CD4-positive, alpha-beta T cell treated with Interleukin-6 at 100 ng/mL for 8 hours (primary cell): Measurements from ENCODE around the gene SYT17.

Source experiments
- DNase-seq: peaks from one replicate; pipeline ENCODE4 v3.0.0-alpha.2; 2020; ENCODE audit warnings: mixed read lengths, low spot score

Gene SYT17

DNA sequence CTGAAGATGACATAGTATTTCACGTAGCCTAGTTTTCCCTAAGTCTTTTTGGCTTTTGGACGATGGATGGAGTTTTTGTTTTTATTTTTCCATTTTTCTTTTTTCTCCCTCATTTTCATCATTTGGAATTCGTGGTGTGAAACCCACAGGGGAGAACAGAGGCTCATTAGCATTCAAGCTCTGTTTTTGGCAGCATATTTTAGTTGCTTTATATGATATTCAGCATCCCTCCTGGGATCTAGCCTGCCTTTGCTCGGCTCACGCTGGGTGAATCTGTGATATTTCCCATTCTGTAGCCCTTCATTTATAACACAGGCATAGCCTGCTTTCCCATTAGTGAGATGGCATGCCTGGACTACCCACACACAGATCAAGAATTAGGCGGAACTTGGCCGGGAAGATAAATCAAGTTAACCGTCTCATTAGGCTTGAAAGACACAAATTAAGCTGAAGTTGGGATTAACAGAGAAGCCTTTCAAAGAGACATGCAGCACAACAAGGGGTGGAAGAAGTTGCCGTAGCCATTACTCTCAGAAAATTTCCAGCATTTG, 97.4 kb downstream of the SYT17 start:
- DNase-seq: no peak

DNA sequence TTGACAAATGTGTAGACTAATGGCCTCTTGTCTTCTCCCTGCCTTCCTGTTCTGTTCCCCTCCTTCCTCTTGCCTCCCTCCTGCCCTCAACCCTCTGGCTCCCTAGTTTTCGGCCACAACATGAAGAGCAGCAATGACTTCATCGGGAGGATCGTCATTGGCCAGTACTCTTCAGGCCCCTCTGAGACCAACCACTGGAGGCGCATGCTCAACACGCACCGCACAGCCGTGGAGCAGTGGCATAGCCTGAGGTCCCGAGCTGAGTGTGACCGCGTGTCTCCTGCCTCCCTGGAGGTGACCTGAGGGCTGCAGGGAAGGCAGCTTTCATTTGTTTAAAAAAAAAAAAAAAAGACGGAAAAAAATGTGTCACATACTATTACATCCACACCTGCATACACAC, 98.7 kb downstream of the SYT17 start:
- no peak for DNase-seq

DNA sequence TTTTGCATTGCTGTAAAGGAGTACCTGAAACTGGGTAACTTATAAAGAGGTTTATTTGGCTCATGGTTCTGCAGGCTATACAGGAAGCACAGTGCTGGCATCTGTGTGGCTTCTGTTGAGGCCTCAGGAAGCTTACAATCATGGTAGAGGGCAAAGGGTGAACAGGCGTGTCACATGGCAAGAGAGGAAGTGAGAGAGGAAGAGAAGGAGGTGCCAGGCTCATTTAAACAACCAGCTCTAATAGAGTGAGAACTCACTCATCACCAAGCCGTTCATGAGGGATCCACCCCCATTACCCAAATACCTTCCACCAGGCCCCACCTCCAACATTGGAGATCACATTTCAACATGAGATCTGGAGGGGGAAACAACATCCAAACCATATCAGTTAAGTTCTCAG, 101.1 kb downstream of the SYT17 start:
- DNase-seq: no peak

DNA sequence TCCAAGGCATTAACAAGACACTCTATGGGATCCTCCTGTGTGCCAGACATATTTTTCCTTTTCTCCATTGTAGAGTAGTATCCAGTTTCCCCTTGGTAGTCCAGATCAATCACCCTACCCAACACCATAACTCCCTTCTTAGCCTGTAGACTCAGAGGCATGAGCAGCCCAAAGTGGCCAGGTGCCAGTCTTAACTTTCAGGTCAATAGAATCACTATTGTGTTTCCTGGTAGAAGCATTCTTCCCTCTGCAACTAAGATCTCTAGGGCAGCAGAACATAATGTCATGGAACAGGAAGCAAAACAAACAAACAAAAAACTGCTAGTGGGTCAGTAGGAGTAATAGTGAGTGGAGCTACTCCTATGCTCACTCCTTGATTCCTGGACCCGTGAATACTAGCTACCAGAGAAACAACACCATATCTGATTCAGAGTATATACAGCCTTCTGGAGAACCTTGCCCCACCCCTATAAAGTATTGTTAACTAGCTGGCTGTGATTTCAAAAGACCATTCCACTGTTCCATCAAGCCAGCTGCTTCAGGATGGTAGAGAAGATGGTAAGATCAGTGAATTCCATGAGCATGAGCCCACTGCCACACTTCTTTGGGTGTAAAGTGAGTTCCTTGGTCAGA, 106.2 kb downstream of the SYT17 start:
- no peak for DNase-seq

DNA sequence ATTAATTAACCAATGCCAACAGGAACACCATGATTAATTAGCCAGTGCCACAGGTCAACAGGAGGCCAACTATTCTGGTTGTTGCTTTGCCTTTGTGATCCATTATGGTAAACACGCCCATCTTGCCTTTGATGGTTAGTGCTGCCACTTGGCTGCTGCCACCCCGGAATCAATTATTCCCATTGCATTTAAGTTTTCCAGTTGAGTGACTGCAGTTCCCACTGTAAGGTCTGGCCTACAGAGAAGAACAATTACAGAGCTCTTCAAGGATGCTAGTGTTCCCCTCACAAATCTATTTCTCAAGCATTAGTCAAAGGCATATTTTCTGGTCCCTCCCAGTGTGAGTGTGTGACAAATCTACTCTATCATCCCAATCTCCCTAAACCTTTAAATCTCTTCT, 110.4 kb downstream of the SYT17 start:
- DNase-seq: no peak

DNA sequence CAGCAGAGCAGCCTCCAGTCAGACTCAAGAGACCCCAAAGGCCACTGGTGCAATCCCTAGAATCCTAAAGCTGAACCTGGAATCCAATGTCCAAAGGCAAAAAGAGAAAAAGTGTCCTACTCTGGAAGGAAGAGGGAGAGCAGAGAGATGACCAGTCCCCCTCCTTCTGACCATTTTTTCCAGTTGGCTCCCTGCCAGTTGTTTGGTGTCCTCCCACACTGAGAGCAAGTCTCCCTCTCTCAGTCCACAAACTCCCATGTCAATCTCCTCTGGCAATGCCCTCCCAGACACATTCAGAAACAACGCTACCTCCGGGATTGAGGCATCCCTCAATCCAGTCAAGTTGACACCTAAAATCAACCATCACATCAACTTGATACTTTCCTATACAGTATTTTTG, 113.2 kb downstream of the SYT17 start:
- DNase-seq: no peak

DNA sequence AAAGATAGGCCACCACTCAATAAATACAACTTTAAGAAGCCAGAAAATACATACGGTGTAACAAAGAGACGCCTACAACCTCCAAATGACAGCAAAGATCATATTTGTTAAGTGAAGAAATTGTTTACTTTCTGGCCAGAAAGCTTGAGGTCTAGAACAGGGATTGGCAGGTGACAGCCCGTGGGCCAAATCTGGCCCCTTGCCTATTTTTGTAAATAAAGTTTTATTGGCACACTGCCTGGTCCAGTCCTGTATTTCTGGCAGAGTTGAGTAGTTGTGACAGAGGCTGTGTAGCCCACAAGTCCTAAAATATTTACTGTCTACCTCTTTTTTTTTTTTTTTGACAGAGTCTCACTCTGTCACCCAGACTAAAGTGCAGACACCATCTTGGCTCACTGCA, 114.1 kb downstream of the SYT17 start:
- DNase-seq: no peak

DNA sequence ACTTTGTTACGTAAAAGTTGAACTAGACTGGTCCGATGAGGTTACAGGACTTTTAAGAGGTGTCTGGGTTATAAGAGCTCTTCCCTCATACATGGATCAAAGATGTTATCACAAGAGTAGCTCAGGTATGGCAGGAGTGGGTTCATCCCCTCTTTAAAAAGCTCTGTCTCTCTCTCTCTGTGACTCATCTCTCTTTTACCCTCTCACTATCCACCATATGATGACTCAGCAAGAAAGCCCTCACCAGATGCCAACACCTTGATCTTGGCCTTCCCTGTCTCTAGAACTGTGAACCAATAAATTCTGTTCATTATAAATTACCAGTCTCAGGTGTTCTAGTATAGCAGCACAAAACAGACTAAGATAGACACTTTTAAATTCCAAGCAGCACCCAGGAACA, 115.6 kb downstream of the SYT17 start:
- no peak for DNase-seq

DNA sequence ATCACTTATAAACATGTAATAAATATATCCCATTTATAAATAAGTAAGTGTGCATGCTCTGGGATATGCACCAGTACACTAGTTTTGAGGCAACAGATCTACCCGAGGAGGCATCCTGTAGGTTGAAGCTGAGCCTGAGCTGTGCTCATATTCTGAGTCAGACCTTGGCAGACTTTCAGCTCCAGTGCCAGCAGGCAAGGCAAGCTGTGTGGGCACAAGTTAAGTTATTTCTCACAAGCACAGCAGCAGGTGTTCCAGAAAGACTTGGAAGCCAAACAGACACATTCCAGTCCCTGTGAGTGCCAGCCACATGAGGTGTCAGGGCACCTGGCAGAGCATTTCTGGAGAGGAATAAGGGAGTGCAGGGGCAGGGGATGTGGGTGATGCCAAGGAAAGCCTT, 116.2 kb downstream of the SYT17 start:
- no peak for DNase-seq

DNA sequence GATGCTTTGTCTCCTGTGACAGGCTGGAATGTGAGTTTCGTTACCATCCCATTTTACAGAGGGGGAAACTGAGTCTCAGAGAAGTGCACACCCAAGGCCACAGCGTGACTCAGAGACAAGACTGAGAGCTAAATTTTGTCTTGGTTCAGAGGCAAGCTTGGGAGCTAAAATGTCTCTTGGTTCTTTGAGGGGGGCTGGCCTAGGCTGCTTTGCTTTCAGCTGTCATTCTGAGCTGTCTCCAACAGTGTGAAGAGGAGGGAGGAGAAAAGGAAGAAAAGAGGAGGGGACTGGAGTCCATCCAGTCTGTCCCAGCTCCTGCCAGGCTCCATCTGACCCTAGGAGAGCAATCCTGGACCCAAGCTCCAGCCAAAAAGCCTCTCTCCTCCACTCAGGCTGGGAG, 117.4 kb downstream of the SYT17 start, which contains the start of gene CLEC19A:
Gene CLEC19A (plus strand): TSS at position 301 of the 400 bp plus-strand sequence. CDS start 121 bp downstream, outside the sequence.
- DNase-seq: no peak

DNA sequence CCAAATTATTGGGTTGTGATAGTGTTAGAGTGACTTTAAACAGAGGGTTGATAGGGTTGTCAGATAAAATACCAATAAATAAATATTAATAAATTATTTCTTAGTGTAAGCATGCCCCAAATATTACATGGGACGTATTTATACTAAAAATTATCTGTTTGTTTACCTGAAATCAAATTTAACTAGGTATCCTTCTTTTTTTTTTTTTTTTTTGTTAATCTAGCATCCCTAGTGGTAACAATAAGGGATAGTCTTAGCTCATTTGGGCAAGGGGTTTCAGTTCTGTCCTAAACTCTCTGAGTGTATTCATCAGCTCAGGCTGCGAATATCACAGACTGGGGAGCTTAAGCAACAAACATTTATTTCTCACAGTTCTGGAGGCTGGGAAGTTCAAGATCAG, 118.8 kb downstream of the SYT17 start:
- no peak for DNase-seq

DNA sequence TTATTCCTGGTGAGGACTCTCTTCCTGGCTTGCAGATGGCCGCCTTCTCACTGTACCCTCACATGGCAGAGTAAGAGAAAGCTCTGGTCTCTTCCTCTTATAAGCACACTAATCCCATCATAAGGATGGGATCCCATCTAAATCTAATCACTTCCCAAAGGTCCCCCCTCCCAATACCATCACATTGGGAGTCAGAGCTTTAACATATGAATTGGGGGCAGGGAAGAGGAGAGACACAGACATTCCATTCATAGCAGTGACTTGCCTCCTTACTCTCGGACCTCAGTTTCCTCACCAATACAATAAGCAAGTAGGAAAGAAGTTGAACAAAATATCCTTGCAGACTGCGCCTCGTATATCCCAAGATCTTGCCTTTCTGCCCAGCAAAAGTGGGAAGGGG, 119.2 kb downstream of the SYT17 start:
- no peak for DNase-seq

DNA sequence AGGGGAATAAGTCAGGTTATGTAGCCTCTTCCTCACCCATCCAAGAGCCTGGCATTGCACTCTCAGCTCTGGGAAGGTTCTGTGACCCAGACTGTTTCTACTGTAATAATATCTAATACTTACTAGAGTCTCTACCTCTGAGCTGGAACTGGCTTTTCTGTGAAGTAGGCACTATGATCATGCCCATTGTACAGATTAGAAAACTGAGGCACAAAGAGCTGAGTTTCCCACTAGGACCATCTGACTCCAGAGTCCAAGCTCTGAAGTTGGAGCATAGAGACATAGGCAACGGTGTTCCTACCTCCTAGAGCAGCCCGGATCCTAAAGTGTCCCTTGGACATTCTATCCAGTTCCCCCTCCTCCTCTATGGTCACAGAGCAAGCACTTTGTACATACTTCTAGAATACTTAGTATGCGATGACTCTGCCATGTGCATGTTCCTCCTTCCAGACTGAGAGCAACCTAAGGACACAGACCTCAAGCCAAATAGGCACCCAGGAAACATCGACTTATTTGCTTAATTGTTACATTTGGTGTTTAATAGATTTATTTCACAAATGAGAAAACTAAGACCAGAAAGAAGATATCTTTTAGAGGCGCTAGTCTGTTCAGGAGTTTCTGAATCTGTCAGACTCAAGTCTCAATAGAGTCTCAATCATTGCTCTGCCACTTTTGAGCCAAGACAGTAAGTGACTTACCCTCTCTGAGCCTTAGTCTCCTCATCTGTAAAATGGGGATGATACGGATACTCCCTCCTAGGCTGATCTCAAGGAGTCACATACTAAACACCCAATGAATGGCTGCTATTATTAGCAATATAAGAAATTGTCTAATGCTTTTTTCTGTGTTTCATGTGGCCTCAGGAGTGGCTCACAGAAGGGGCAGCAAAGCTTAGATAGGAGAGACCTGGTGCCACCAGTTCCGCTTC, 121.1 kb downstream of the SYT17 start:
- no peak for DNase-seq

DNA sequence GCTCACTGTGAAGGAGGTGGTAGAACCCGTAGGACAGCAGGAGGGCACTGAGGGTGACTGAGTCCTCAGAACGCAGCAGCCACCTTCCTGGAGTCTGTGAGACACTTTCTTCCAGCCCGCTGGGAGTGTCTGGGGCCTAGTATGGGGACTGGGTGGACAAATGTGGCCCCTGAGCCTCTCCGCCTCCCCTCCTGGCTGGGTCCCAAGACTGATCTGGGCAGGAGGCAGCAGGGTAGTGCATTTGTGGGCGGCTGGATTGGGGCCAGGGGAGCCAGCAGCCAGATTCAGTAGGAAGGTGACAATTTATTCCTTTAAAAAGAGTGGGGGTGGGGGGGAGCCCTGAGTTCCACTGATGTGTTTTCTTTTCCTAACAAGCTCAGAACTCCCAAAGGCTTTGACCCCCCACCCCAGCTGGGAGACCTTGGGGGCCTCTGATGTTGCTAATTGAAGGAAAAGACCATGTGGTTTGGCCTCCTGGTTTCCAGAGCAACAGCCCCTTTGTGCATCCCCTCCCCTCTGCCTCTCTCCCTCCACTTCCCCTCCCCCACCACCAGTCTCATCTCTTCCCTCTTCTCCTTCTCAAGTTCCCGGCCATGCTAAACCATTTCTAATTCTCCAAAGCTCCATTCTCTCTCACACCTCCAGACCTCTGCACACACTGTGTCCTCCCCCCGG, 121.9 kb downstream of the SYT17 start:
- DNase-seq: no peak

DNA sequence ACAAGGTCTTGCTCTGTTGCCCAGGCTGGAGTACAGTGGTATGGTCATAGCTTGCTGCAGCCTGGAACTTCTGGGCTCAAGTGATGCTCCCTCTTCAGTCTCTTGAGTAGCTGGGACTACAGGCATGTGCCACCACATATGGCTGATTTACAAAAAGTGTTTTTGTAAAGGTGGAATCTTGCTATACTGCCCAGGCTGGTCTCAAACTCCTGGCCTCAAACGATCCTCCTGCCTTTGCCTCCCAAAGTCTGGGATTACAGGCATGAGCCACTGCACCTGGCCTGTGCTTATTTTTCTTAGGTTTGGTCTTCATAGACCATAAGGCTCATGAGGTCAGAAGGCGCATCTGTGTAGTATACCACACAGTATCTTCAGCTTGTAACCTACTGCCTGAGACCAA, 122.8 kb downstream of the SYT17 start:
- DNase-seq: no peak

DNA sequence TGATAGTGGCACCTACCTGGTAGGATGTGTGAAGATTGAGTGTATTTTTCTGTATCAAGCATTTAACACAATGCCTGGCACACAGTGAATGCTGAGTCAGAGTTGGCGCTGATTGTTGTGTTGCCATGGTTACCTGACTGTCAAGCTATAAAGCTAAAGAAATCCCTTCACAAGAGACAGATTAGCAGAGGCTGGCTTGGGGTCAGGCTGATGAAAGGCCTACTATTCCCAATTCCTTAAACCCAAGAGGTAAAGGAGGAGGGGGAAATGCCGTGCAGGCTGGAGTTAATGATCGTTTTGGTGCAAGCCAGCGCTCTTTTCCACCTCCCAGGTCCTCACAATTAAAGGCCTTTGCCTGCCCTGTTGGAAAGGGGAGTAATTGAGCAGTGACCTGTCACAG, 123.4 kb downstream of the SYT17 start:
- no peak for DNase-seq

DNA sequence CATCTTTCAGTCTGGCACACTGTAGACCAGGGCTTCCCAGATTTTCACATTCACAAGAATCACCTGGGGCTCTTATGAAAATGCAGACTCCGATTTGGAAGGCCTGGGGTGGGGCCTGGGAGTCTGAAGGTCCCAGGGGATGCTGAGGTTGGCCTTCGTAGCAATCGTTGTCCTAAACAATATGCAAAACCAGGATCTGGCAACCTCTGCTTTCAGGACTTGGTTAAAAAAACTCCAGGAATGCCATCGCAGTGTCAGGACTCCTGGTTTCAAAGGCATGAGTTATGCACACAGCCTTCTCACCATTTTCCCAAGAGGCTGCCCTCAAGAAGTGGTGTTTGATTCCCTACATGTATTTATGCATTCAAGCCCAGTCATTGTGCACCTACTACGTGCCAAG, 124.1 kb downstream of the SYT17 start:
- no peak for DNase-seq

DNA sequence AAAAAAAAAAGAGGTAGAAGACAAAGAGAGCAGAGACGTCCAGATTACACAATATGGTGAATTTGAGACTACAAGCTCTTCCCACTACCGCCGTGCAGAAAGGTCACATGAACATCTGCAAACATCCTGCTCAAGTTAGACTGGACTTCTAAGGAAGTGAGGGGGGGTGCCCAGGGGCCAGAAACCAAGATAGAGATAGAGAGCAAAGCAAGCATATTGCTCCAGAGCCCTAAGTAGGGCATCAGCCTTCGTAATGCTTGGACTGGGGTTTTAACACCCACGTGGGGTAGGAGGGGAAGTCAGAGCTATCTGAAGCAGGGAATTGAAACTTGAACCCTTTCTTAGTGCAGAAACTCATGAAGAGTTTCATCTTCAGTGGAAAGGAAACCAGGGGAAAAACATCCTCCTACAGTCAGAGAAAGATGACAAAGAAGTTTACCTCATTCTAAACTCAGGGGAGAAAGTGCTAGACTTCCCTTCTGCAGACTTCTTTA, 126.2 kb downstream of the SYT17 start:
- DNase-seq: no peak

DNA sequence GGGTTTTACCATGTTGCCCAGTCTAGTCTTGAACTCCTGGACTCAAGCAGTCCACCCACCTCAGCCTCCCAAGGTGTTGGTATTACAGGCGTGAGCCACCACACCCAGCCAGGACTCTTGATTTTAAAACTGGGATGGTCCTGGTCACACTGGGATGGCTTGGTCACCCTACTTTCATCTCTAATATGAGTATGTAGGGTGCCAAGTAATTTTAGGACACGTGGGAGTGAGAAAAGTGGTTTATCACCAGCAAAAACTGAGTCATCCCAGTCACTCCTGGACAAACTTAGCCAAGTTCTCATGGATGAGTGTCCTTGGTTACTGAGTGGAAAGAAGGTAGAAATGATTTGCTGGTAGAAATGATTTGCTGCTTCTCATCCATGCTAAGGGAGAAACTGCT, 127.4 kb downstream of the SYT17 start:
- no peak for DNase-seq

DNA sequence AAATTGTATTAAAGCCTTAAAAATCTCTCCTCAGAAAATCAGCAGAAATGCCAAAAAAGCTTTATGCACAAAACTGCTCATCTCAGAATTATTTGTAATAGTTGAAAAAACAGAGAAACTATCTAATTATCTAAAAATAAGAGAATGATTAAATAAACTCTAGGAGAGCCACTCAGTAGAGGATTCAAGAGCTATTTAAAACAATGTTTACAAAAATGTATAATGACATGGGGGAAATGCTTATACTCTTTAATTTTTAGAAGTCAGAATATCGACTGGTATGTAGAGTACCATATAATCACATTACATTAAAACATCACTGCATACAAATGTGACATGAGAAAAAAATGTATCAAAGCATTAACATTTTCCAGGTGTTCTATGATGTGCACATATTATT, 129.4 kb downstream of the SYT17 start:
- DNase-seq: no peak

DNA sequence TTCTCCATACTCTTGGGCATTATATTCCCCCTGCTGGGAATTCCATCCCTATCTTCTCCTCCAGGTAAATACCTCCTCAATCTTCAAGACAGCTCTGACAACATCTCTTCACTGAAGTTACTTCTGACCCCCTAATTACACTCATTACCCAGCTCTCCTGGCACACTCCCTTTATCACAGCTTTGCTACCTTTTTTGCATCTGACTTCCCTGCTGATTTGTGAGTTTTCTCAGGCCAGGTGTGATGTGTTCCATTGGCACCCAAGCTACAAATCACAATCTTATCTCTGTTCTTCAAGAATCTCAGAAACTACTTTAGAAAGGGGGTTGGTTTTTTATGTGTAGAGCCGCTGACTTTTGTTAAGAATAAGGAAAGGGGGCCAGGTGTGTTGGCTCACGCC, 131.5 kb downstream of the SYT17 start:
- no peak for DNase-seq

DNA sequence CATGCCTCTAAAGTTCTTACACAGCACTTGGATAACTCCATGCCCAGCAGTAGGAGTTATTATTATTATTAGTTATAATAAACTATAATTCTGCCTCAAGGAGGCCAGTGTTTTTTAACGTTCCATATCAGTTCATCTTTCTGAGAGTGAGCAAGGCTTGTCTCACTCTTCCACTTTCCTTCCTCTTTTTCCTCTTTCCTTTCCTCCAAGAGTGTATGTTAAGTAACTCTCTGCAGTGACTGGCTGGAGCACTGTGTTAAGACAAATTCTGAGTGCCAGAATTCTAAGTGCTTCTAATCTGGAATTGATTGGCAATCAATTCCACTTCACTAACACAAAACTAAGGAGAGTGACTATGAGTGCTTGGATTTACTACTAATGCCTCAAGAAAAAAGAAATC, 133.9 kb downstream of the SYT17 start:
- DNase-seq: no peak

DNA sequence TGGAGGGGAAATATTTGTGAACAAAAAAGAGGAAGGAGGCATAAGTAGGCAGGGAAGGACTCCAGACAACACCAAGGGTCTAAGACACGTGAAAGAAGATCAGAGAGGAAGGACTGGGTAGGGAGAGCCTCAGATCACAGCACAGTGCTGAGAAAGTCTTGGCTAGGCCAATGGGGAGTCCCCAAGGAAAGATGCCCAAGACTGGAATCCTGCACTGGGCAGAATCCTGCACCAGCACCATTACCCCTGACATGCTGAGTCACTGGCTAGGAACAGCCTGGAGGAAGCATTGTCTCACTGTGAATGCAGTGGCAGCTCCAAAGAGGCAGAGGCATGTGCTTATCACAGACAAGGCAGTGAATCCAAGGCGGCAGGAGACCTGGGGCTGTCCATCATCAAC, 136.7 kb downstream of the SYT17 start:
- no peak for DNase-seq
